Stimulated activated CD4-positive, alpha-beta T cell treated with anti-CD3 and anti-CD28 coated beads, Interleukin-2, amount 100 ng/mL, for 48 hours (primary cell): Measurements from ENCODE around the gene SMCO1.
A peak's percentile ranks its signal among the peaks of the same experiment; 100 is the strongest.
"Not testable (repeated sequence)": the region's sequence is repeated elsewhere in the genome, so short reads cannot be mapped to it uniquely, and the experiment has no call there.

Experiments
- DNase-seq, 2 donors: peaks; one replicate each; pipeline ENCODE4 v3.0.0-alpha.2; 2020

Gene SMCO1

DNA sequence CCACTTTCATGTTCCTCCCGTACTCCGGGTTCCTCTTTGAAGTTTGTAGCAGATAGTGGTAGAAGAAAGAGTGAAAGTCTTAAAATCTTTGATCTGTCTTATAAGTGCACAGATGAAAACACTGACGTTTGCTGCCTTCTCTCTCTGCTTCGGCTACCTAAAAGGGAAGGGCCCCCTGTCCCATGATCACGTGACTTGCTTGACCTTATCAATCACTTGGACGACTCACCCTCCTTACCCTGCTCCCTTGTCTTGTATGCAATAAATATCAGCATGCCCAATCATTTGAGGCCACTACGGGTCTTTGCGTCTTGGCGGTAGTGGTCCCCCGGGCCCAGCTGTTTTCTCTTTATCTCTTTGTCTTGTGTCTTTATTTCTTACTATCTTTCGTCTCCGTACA is 6.1 kb upstream of the SMCO1 start:
- not testable (repeated sequence) for DNase-seq

DNA sequence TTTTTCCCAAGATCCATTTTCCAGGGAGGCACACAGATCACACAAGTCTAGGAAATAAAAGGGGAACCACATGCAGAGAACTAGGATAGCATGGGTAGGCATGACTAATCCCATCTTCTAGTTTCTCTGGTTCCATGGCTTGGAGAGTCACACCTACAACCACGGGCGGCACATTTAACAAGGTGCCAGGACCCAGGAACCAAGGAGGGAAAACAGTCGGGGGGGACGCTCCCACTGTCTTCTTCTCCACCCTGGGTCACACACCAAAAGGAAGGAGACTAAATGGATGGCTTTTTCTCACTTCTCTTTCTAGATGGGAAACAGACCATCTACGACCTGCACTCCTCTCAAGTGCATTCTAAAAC is 4.6 kb upstream of the SMCO1 start:
- no peak for DNase-seq

DNA sequence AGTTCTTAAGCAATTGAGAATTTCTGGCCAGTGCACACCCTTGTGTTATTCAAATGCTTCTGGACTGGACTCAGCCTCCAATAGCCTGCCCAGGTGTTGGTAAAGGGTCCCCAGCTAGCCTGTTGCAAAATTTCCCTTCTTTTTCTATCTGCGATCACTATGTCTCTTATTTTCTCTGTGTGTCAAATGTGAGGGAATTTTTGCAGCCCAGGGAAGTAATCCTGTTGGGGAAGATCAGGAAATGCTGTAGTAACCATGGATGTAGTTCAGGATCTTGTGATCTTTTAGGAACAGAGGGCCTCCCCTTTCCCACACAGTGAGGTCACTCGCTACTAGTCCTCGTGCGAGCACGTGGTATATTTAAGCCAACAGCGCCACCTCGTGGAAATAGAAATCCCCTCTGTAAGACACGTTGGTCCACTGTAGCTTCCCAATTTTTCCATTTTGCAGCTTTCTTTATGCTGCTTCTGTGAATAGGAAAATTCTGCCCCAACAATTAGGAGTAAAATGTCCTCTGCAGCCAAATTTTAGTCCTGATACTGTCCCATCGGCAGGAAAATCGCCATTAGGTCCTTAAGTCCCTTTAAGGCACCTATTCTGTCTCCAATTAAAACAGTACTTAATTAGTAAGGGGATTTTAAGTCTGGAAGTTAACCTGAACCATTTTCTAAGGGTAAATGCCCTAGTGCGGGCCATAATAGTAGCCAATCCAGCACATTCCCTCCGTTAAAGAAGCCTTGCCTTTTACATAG is 4.0 kb upstream of the SMCO1 start:
- peak; percentile 67 to 72 for DNase-seq

DNA sequence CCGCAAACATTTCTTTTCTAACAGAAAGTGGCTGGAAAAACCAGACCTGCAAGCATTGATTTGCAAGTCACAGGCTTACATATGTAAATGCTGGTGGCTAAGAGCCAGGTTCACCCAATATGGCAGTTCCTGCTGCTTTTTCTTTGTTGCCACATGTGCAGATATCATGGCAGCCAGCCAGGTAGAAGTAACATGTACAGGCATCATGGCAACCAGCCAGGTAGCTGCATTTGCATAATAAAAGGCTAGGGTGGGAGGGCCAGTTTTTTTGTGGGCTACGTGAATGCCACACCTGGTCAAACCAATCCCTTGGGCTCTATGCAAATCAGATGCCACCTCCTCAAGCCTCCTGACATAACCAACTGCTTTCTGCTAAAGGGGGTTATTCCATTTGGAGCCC is 2.8 kb upstream of the SMCO1 start:
- no peak for DNase-seq

DNA sequence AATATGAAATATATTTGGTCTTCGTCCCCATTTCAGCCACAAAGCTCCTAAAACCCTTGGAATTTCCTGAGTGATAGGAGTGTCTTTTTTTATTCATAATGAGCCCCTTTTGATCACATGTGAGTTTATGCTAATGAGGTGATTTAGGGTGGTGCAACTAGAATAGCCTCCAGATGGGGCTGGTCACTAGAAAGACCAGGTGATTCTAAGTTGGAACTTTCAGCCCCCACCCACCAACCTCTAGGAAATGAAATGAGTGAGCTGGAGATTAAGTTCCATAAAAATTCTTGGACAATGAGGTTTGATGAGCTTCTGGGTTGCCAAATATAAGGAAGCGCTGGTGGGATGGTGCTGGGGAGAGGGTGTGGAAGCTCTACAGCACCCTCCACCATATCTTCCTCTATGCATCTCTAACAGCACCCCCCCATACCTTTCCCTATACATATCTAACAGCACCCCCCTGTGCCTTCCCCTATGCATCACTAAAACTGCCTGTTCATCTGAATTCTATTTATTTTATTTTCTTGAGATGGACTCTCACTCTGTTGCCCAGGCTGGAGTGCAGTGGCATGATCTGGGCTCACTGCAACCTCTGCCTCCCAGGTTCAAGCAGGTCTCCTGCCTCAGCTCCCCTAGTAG is 2.1 kb upstream of the SMCO1 start:
- no peak for DNase-seq

DNA sequence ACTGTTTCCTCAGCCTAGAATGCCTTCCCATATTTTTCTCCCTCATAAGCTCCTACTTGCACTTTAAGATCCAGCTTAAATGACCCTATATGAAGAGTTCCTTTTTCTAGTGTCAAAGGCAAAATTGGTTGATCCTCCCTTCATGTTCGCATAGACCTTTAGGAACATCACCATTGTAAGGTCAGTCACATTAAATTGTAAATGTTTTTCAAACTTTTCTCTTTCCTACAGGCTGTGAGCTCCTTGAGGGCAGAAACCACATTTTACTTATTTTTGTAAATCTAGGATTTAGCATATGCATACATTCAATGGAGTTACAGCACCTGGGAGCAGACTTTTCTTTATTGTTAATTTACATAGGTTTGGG is 813 bp downstream of the SMCO1 start:
- no peak for DNase-seq

DNA sequence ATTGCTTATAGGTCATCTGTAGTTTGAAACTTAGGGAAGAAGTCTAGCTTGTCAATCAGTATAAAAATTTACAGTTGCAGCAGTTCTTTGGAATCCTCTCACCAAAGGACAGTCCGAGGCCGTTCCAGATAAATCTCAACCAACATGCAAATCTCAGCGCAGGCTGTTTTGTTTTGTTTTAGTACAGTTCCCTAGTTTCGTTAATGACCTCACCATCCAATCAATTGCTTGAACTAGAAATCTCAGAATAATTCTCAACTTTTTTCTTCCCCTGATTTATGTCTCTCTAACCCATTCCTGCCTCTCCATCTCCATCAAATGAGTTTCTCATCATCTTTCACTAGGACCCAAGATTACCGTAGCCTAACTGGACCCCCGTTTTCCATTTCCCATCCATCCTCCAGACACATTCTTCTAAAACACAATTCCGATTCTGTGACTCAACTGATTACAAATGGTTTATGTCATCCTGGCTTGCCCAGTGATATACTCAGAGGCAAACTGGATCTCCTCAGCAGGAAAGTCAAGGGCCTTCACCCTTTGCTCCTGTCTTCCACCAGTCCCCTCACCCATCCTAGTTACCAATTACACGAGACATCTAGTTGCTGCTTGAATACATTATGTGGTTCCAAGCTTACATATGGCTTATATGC is 1.3 kb downstream of the SMCO1 start:
- no peak for DNase-seq

DNA sequence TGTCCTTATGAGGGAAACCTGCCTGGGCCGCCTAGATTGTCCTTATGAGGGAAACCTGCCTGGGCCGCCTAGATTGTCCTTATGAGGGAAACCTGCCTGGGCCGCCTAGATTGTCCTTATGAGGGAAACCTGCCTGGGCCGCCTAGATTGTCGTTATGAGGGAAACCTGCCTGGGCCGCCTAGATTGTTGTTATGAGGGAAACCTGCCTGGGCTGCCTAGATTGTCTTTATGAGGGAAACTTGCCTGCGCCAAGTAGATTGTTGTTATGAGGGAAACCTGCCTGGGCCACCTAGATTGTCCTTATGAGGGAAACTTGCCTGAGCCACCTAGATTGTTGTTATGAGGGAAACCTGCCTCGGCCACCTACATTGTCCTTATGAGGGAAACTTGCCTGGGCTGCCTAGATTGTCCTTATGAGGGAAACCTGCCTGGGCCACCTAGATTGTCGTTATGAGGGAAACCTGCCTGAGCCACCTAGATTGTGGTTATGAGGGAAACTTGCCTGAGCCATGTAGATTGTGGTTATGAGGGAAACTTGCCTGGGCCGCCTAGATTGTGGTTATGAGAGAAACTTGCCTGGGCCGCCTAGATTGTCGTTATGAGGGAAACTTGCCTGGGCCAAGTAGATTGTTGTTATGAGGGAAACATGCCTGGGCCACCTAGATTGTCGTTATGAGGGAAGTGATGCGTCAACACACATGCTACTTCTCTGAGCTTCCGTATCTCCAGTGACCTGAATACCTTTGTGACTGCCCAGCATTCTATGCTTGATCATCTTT is 3.3 kb downstream of the SMCO1 start:
- DNase-seq, result not testable (repeated sequence)

DNA sequence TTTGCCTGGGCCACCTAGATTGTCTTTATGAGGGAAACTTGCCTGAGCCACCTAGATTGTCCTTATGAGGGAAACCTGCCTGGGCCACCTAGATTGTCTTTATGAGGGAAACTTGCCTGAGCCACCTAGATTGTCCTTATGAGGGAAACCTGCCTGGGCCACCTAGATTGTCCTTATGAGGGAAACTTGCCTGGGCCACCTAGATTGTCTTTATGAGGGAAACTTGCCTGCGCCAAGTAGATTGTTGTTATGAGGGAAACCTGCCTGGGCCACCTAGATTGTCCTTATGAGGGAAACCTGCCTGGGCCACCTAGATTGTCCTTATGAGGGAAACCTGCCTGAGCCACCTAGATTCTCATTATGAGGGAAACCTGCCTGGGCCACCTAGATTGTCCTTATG is 4.0 kb downstream of the SMCO1 start:
- not testable (repeated sequence) for DNase-seq

DNA sequence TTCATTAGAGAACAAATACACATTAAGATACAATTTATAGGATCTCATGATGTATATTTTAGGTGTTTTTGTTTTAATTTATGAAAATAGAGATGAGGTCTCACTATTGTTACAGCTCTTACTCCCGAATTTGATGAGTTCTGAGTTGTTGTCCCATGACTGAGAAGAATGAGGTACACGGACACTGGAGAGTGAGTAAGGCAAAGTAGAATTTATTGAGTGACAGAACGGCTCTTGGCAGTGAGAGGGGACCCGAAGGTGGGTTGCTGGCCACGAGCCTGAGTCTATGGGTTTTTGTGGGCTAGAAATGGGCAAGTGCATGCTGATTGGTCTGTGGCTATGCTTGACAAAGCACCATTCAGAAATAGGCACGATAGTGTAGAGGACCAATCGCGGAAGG is 8.5 kb downstream of the SMCO1 start:
- no peak for DNase-seq

DNA sequence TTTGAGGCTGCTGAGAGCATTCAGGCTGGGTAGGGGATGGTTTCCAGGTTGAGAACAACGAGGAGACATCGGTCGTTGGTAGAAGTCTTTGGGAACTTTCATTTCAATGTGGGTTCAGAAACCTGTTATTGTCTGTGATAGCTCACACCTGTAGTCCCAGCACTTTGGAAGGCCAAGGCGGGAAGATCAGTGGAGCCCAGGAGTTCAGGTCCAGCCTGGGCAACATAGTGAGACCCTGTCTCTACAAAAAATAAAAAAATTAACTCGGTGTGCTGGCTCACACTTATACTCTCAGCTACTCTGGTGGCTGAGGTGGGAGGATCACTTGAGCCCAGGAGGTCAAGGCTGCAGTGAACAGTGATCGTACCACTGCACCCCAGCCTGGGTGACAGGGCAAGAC is 10.6 kb downstream of the SMCO1 start:
- no peak for DNase-seq

DNA sequence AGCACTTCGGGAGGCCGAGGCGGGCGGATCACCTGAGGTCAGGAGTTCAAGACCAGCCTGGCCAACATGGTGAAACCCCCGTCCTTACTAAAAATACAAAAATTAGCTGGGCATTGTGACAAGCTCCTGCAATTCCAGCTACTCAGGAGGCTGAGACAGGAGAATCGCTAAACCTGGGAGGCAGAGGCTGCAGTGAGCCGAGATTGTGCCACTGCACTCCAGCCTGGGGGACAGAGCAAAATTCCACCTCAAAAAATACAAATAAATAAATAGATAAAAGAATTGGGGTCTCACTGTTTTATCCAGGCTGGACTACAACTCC is 11.1 kb downstream of the SMCO1 start:
- not testable (repeated sequence) for DNase-seq

DNA sequence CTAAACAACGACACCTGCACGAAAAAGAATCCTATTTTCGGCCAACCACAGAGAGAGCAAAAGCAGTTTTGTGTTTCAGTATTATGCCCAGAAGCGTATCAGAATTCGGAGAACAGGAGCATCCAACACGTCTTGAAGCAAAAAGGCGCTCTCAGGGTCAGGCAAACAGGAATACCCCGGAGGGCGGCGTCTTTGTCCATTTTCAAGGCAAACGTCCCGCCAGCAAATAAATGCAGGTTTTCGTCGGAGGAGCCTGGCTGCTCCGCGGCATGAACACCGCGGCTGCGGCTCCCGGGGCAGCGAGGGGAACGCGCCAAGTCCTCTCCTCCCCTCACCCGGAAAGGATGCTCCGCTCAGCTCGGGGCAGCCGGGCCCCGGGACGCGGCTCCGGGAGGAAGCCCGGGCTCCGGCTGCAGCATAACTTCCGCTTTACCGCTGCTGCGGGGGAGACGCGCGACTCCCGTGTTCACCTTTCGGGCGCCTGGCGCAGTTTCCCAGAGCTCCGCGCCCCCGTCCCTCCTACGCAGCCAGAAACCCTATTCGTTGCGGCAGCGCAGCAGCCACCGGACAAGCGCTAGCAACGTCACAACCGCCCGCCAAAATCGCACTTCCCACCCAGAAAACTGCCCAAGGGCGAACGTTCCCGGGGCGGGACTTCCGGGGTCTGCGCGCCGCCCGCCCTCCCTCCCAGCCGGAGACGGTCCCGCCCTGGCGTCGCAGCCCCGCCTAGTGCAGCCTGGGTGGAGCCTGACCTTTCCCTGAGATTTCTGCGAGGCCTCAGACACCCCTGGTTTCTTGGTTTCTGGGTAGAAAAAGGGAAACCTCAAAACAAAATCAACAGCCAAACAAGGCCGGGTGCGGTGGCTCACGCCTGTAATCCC is 11.7 kb downstream of the SMCO1 start, which contains the start of gene RNF168:
RNF168 (minus strand) TSS at position 573 of the 881 bp plus-strand sequence. CDS start 595 bp downstream, outside the sequence.
- peak; percentile 91 to 92 for DNase-seq

DNA sequence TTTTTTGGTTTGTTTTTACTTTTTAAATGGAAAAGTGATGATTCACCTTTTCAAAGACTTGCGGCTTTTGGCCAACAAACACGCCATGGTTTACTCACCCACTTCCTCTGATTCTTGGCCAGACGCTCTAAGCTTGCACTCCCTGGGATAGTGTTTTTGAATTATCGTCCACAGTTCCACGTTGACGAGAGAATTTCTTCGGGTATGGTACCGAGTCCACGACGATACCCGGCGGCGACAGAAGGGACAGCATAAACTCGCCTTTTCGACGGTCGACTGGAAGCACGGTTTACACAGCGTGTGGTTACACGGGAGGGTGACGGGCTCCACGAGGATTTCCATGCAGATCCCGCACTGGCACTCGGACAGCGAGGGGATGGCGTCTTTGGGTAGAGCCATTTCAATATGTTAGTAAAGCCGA is 12.4 kb downstream of the SMCO1 start:
- DNase-seq, result peak; percentile 25 to 37

DNA sequence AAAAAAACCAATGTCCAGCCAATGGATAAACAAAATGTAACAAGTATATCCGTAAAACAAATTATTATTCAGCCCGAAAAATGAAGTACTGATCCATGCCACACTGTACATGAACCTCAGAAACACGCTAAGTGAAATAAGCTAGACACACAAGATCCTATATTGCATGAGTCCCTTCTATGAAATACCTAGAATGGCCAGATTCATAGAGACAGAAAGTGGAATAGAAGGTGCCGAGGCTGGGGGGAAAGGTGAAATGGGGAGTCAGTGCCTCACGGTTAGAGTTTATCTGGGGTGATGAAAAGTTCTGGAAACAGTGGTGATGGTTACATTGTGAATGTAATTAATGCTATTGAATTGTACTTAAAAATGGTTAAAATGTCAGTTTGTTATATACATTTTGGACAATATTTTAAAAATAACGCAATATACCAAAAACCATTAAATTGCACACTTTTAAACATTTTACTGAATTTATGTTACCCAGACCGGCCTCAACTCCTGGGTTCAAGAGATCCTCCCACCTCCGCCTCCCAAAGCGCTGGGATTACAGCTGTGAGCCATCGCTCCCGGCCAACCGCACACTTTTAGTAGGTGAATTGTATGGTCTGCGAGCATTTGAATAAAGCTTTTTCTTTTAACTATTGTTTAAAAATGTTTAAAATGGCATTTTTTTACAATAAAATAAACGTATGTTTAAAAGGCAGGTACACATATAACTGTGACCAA is 13.7 kb downstream of the SMCO1 start:
- no peak for DNase-seq

DNA sequence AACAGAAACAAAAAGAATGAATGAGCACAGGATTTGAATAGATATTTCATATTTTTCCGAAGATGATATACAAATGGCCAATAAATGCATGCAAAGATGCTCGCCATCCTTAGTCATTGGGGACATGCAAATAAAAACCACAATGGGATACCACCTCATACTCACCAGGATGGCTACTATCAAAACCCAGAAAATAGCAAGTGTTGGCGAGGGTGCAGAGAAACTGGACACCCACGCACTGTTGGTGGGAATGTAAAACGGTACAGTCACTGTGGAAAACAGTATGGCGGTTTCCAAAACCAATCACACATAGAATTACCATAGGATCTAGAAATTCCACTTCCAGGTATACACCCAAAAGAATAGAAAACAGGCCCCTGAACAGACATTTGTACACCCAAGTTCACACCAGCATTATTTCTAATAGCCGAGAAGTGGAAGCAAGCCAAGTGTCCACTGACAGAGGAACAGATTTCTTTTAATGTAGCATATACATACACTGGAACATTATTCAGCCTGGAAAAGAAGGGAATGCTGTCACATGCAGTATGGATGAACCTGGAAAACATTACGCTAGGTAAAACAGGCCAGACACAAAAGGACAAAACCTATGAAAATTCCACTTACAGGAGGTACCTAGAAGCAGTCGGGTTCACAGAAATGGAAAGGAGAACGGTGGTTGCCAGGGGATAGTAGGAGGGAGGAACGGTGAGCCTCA is 15.2 kb downstream of the SMCO1 start:
- peak; percentile 18 to 29 for DNase-seq

DNA sequence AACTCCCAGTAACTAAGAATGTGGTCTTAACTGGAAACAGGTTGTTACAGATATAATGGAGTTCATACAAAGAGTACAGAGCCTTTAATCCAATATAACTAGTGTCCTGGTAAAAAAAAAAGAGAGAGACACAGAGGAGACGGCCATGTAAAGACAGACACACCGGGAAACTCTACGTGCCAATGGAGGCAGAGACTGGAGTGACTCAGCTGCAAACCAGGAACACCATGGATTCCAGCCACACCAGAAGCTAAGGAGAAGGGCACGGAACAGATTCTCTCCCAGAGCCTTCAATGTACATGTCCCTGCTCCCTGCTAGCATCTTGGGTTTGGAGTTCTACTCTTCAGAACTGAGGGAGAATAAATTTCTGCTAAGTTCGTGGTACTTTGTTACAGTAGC is 16.1 kb downstream of the SMCO1 start:
- DNase-seq, result no peak

DNA sequence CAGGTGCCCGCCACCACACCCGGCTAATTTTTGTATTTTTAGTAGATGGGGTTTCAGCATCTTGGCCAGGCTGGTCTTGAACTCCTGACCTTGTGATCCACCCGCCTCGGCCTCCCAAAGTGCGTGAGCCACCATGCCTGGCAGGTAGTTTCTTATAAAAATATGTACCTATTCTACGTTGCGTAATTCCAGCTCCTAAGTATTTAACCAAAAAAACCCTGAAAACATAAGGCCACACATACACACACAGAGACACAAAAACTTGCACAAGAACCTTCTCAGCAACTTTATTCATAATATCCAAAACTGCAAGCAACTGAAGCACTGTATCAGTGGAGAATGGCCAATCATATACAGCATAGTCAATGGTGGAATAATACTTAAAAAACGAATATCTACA is 16.8 kb downstream of the SMCO1 start:
- no peak for DNase-seq

DNA sequence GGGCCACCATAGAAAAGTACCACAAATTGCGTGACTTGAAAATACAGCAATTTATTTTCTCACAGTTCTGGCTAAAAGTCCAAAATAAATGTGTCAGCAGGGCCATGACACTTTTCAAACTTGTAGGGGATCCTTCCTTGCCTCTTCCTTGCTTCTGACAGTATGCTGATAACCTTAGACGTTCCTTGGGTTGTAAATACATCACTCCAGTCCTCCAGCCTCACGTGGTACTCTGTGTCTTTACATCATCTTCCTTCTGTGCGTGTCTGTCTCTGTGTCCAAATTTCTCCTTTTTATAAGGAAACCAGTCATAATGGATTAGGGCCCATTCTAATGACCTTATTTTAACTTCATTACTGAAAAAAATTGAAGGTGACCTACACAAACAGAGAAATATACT is 19.0 kb downstream of the SMCO1 start:
- no peak for DNase-seq

DNA sequence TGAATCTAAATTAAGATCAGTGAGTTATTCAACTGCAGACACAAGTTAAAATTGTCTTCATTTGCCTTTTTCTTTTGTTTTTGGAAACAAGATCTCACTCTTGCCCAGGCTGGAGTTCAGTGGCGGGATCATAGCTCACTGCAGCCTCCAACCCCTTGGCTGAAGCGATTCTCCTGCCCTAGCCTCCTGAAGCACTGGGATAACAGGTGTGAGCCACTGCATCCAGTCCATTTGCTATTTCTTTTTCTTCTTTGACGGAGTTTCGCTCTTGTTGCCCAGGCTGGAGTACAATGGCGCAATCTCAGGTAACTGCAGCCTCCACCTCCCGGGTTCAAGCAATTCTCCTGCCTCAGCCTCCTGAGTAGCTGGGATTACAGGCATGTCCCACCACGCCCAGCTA is 21.9 kb downstream of the SMCO1 start:
- DNase-seq, result no peak

DNA sequence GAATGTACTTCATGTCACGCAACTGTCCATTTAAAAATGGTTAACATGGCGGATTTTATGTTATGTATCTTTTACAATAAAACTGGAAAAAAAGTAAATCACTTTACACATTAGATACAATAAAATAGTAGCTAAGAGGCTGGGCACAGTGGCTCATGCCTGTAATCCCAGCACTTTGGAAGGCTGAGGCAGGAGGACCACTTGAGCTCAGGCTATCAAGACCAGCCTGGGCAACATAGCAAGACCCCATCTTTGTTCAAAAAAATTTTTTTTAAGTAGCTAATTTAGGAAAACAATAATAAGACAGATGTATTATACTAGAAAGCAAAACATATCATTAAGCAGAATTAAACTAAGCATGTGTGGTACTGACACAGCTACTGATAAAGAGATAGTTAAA is 23.1 kb downstream of the SMCO1 start:
- no peak for DNase-seq
